ENCODE measurements around the gene SEC14L2.
A peak's percentile ranks its signal among the peaks of the same experiment; 100 is the strongest.

The SEC14L2 gene

DNA sequence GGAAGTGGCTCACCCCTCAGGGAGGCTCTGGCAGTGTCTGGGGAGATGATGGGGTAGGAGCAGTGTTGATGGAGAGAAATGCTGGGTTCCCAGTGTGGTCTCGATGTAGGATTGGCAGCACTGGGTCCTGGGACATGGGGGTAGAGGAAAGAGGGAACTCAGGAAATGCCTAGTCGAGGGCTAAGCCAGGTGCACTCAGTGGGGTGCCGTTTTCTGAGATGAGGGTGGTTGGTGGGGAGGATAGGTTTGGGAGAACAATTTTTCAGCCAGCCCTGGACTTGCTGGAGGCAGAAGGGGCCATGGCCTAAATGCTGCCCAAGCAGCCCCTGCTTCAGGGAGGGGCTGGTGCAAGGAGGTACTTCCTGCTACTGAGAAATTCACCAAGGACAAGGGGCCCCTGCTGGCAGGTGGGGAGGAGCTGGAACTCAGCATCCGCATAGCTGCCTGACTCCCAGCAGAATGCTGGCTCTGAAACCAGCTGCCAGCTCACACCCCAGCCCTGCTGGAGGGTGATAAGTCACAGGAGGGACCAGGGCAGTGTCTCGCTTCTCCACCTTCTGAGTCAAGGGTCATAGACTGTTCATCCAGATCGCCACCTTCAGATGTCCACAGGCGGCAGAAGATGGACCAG, 34.1 kb upstream of the SEC14L2 start:
- peaks cover 10% of the 10 kb centered on the region for H3K36me3 ChIP-seq (ENCODE audit: control insufficient read depth, insufficient read depth, low read length)
- no peak overlapping the region for H3K4me3 ChIP-seq (ENCODE audit: low read depth, low read length)
- no peaks in the 10 kb centered on the region for H3K27me3 ChIP-seq (ENCODE audit: control insufficient read depth, insufficient read depth, low read length)
- peaks cover 12% of the 10 kb centered on the region for H3K4me1 ChIP-seq (ENCODE audit: control insufficient read depth, insufficient read depth, low read length)
- no peak overlapping the region for H3K9ac ChIP-seq (ENCODE audit: low read depth, low read length)
- no peaks in the 10 kb centered on the region for H3K9me3 ChIP-seq (ENCODE audit: control insufficient read depth, insufficient read depth, low read length)

DNA sequence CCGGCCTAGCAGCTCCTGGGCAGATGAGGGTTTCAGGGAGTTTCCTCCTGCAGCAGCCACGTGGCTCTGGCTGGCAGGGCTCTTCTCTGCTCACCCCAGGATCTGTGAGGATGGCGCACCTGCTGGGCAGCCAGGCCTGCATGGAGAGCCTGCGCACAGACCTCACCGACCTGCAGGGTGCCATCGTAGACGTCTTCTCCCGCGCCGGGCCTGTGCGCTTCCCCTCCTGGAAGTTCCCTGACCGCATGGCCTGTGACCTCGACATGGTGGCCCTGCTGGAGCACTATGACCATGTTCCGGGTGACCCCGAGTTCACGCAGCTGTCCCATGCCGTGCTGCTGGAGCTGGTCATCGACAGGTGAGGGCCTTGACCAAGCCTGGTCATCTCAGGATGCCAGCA, 30.9 kb upstream of the SEC14L2 start:
- Histone ChIP-seq H3K36me3 (ENCODE audit: control insufficient read depth, insufficient read depth, low read length) (peaks cover 10% of the 10 kb centered on the region), H3K4me1 (ENCODE audit: control insufficient read depth, insufficient read depth, low read length) (peaks cover 8% of the 10 kb centered on the region), H3K9me3 (ENCODE audit: control insufficient read depth, insufficient read depth, low read length) (no peaks in the 10 kb centered on the region), H3K4me3 (ENCODE audit: low read depth, low read length) (no peak overlapping the region), H3K27me3 (ENCODE audit: control insufficient read depth, insufficient read depth, low read length) (no peaks in the 10 kb centered on the region), H3K9ac (ENCODE audit: low read depth, low read length) (no peak overlapping the region)

DNA sequence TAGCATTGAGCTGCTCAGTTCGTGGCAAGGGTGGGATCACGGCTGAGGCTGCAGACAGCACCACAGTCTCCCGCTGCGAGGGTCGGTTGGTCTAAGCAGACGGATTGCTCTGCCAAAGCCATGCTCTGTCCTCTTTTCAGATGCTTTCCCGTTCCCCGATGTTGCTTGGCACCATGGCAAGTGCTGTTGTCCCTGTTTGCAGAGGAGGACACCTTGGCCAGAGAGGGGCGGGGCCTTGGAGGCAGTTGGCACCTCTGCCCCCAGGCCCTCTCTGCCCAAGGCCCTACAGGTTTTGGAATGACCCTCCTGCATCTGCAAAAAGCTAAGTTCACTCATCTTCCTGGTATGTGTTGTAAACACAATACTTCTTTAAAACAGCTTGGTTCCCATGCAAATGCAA, 28.4 kb upstream of the SEC14L2 start:
- Histone ChIP-seq H3K27me3 (ENCODE audit: control insufficient read depth, insufficient read depth, low read length) (no peaks in the 10 kb centered on the region), H3K9me3 (ENCODE audit: control insufficient read depth, insufficient read depth, low read length) (no peaks in the 10 kb centered on the region), H3K9ac (ENCODE audit: low read depth, low read length) (no peak overlapping the region), H3K36me3 (ENCODE audit: control insufficient read depth, insufficient read depth, low read length) (peaks cover 10% of the 10 kb centered on the region), H3K4me3 (ENCODE audit: low read depth, low read length) (no peak overlapping the region), H3K4me1 (ENCODE audit: control insufficient read depth, insufficient read depth, low read length) (no peaks in the 10 kb centered on the region)

- Histone ChIP-seq H3K27me3 (ENCODE audit: control insufficient read depth, insufficient read depth, low read length) (no peaks in the 10 kb centered on the region), H3K9me3 (ENCODE audit: control insufficient read depth, insufficient read depth, low read length) (no peaks in the 10 kb centered on the region), H3K4me3 (ENCODE audit: low read depth, low read length) (no peak overlapping the region), H3K4me1 (ENCODE audit: control insufficient read depth, insufficient read depth, low read length) (no peaks in the 10 kb centered on the region), H3K36me3 (ENCODE audit: control insufficient read depth, insufficient read depth, low read length) (peaks cover 5% of the 10 kb centered on the region), H3K9ac (ENCODE audit: low read depth, low read length) (no peak overlapping the region)
Observed at GRCh38 chr22:30370641-30371230, 26.1 kb upstream of the SEC14L2 start.

- Histone ChIP-seq H3K4me1 (ENCODE audit: control insufficient read depth, insufficient read depth, low read length) (no peaks in the 10 kb centered on the region), H3K9me3 (ENCODE audit: control insufficient read depth, insufficient read depth, low read length) (no peaks in the 10 kb centered on the region), H3K9ac (ENCODE audit: low read depth, low read length) (no peak overlapping the region), H3K36me3 (ENCODE audit: control insufficient read depth, insufficient read depth, low read length) (no peaks in the 10 kb centered on the region), H3K27me3 (ENCODE audit: control insufficient read depth, insufficient read depth, low read length) (no peaks in the 10 kb centered on the region), H3K4me3 (ENCODE audit: low read depth, low read length) (no peak overlapping the region)
Observed at GRCh38 chr22:30371321-30371720, 25.5 kb upstream of the SEC14L2 start.

GRCh38 chr22:30371981-30372380, 24.8 kb upstream of the SEC14L2 start:
- no peak overlapping the region for H3K9ac ChIP-seq (ENCODE audit: low read depth, low read length)
- peaks cover 5% of the 10 kb centered on the region for H3K36me3 ChIP-seq (ENCODE audit: control insufficient read depth, insufficient read depth, low read length)
- H3K4me3 ChIP-seq (ENCODE audit: low read depth, low read length): no peak overlapping the region
- H3K27me3 ChIP-seq (ENCODE audit: control insufficient read depth, insufficient read depth, low read length): no peaks in the 10 kb centered on the region
- H3K9me3 ChIP-seq (ENCODE audit: control insufficient read depth, insufficient read depth, low read length): no peaks in the 10 kb centered on the region
- H3K4me1 ChIP-seq (ENCODE audit: control insufficient read depth, insufficient read depth, low read length): no peaks in the 10 kb centered on the region

- peaks cover 8% of the 10 kb centered on the region for H3K36me3 ChIP-seq (ENCODE audit: control insufficient read depth, insufficient read depth, low read length)
- no peaks in the 10 kb centered on the region for H3K4me1 ChIP-seq (ENCODE audit: control insufficient read depth, insufficient read depth, low read length)
- no peak overlapping the region for H3K4me3 ChIP-seq (ENCODE audit: low read depth, low read length)
- no peaks in the 10 kb centered on the region for H3K9me3 ChIP-seq (ENCODE audit: control insufficient read depth, insufficient read depth, low read length)
- no peak overlapping the region for H3K9ac ChIP-seq (ENCODE audit: low read depth, low read length)
- no peaks in the 10 kb centered on the region for H3K27me3 ChIP-seq (ENCODE audit: control insufficient read depth, insufficient read depth, low read length)
Observed at GRCh38 chr22:30372915-30373314, 23.9 kb upstream of the SEC14L2 start.

- Histone ChIP-seq H3K36me3 (ENCODE audit: control insufficient read depth, insufficient read depth, low read length) (peaks cover 8% of the 10 kb centered on the region), H3K9me3 (ENCODE audit: control insufficient read depth, insufficient read depth, low read length) (no peaks in the 10 kb centered on the region), H3K9ac (ENCODE audit: low read depth, low read length) (peak overlapping the region; percentile 26), H3K27me3 (ENCODE audit: control insufficient read depth, insufficient read depth, low read length) (no peaks in the 10 kb centered on the region), H3K4me1 (ENCODE audit: control insufficient read depth, insufficient read depth, low read length) (no peaks in the 10 kb centered on the region), H3K4me3 (ENCODE audit: low read depth, low read length) (no peak overlapping the region)
Observed at GRCh38 chr22:30373331-30374325, 23.2 kb upstream of the SEC14L2 start.

- Histone ChIP-seq H3K4me1 (ENCODE audit: control insufficient read depth, insufficient read depth, low read length) (no peaks in the 10 kb centered on the region), H3K4me3 (ENCODE audit: low read depth, low read length) (no peak overlapping the region), H3K9ac (ENCODE audit: low read depth, low read length) (no peak overlapping the region), H3K36me3 (ENCODE audit: control insufficient read depth, insufficient read depth, low read length) (peaks cover 10% of the 10 kb centered on the region), H3K9me3 (ENCODE audit: control insufficient read depth, insufficient read depth, low read length) (no peaks in the 10 kb centered on the region), H3K27me3 (ENCODE audit: control insufficient read depth, insufficient read depth, low read length) (no peaks in the 10 kb centered on the region)
Observed at GRCh38 chr22:30375312-30375849, 21.4 kb upstream of the SEC14L2 start.

GRCh38 chr22:30380011-30380410, 16.8 kb upstream of the SEC14L2 start:
- Histone ChIP-seq H3K4me3 (ENCODE audit: low read depth, low read length) (no peak overlapping the region), H3K36me3 (ENCODE audit: control insufficient read depth, insufficient read depth, low read length) (peaks cover 28% of the 10 kb centered on the region), H3K4me1 (ENCODE audit: control insufficient read depth, insufficient read depth, low read length) (no peaks in the 10 kb centered on the region), H3K9me3 (ENCODE audit: control insufficient read depth, insufficient read depth, low read length) (no peaks in the 10 kb centered on the region), H3K27me3 (ENCODE audit: control insufficient read depth, insufficient read depth, low read length) (no peaks in the 10 kb centered on the region), H3K9ac (ENCODE audit: low read depth, low read length) (no peak overlapping the region)

DNA sequence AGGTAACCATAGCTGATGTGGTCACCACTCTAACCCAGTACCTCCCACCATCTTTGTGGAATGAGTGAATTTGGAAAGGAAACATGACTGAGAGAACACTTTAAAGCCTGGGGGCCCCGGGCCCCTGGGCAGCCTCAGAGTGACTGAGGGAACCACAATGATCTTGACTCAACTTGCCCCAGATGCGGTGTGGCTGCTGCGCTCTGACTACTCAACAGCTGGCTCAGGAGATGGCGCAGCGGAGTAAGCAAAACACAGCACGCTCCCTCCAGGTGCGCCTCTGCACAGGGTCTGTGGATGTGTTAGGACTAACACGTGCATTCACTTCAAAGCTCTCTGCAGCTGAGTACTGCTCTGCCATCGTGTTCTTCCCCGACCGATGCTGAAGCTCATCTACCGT, 15.6 kb upstream of the SEC14L2 start:
- no peak overlapping the region for H3K4me3 ChIP-seq (ENCODE audit: low read depth, low read length)
- peaks cover 28% of the 10 kb centered on the region for H3K36me3 ChIP-seq (ENCODE audit: control insufficient read depth, insufficient read depth, low read length)
- peaks cover 2% of the 10 kb centered on the region for H3K4me1 ChIP-seq (ENCODE audit: control insufficient read depth, insufficient read depth, low read length)
- H3K9ac ChIP-seq (ENCODE audit: low read depth, low read length): no peak overlapping the region
- H3K9me3 ChIP-seq (ENCODE audit: control insufficient read depth, insufficient read depth, low read length): no peaks in the 10 kb centered on the region
- H3K27me3 ChIP-seq (ENCODE audit: control insufficient read depth, insufficient read depth, low read length): no peaks in the 10 kb centered on the region

All from iPS-15b (cell line).